Measurements from ENCODE around the gene SCFD2. TPM values are rescaled to one million over a fixed set of nuclear protein-coding genes. Genes with fewer than 3 reads are reported as not detected.

SCFD2 gene
- total and polyA plus RNA-seq, 2 donors (not counting 3 experiments of a cell fraction or from before 2014, with no cell fraction given) = 12.3 to 22.8 TPM

GRCh38 chr4:53121264-53121865 is 244.5 kb downstream of the SCFD2 start:
- no peaks in the 10 kb centered on the region for H3K4me1 ChIP-seq (ENCODE audit: control insufficient read depth, extremely low read depth, insufficient read depth, low read length)
- ChIA-PET CTCF (no interaction called here), POLR2A (no interaction called here)
- intact Hi-C loops (cut with micrococcal nuclease) = no loop called here
- FAIRE-seq (no peak), DNase-seq (ENCODE audit: low read depth, low spot score) (no peak)
- H3K9ac ChIP-seq (replicated peaks; ENCODE audit: extremely low read depth, insufficient read depth, low read length) = no peak overlapping the region
- H3K27ac ChIP-seq (ENCODE audit: insufficient read depth, low read depth, low read length) = no peak overlapping the region
- H2AFZ ChIP-seq (ENCODE audit: low read depth, low read length) = no peak overlapping the region
- no peaks in the 10 kb centered on the region for H4K20me1 ChIP-seq (replicated peaks; ENCODE audit: control insufficient read depth, extremely low read depth, insufficient read depth, low read length)
- no peaks in the 10 kb centered on the region for H3K27me3 ChIP-seq (ENCODE audit: control insufficient read depth in 2 of 2, insufficient read depth in 2 of 2, low read length in 2 of 2)
- no peaks in the 10 kb centered on the region for H3K9me1 ChIP-seq (replicated peaks; ENCODE audit: control insufficient read depth, extremely low read depth, insufficient read depth, low read length)
- TF ChIP-seq MAX (IDR thresholded peaks at IDR 0.05; ENCODE audit: insufficient read depth, insufficient read length) = no peak
- no peak for TF ChIP-seq MYC (IDR thresholded peaks at IDR 0.05; ENCODE audit: low read depth, low read length)
- TF ChIP-seq FOS (IDR thresholded peaks at IDR 0.05; ENCODE audit: borderline replicate concordance, insufficient read depth, low read length) = no peak
- no peak for TF ChIP-seq CTCF (IDR thresholded peaks at IDR 0.05; ENCODE audit: extremely low read depth in 1 of 2, insufficient read depth in 1 of 2, low read depth in 1 of 2, low read length in 2 of 2)
- no peak for TF ChIP-seq GATA2 (IDR thresholded peaks at IDR 0.05; ENCODE audit: insufficient read depth, insufficient read length, low read depth, low read length)
- no TSS peak for BruUV-seq (replicated peaks)
- H3K4me2 ChIP-seq (ENCODE audit: insufficient read depth, low read length) = no peak overlapping the region
- no peaks in the 10 kb centered on the region for H3K9me3 ChIP-seq (replicated peaks; ENCODE audit: control insufficient read depth, insufficient read depth, low read length)
- H3K4me3 ChIP-seq (replicated peaks in 1 of 3; ENCODE audit: insufficient read depth in 1 of 3, low read depth in 1 of 3, low read length in 3 of 3) = no peak overlapping the region
- no peaks in the 10 kb centered on the region for H3K36me3 ChIP-seq (ENCODE audit: control insufficient read depth in 2 of 2, extremely low read depth in 1 of 2, insufficient read depth in 2 of 2, low read length in 2 of 2)
- dilution Hi-C loops (cut with MboI; ENCODE audit: extremely low pct_ligation_motif_present, low sequenced_read_pairs) = no loop called here
- H3K79me2 ChIP-seq (ENCODE audit: control insufficient read depth, insufficient read depth, low read length) = no peaks in the 10 kb centered on the region

GRCh38 chr4:53120778-53121177 is 245.1 kb downstream of the SCFD2 start:
- DNase-seq (ENCODE audit: low read depth, low spot score) (no peak), FAIRE-seq (no peak)
- H3K27ac ChIP-seq (ENCODE audit: insufficient read depth, low read depth, low read length) = no peak overlapping the region
- ChIA-PET CTCF (no interaction called here), POLR2A (no interaction called here)
- BruUV-seq (replicated peaks) = no TSS peak
- no peak overlapping the region for H3K9ac ChIP-seq (replicated peaks; ENCODE audit: extremely low read depth, insufficient read depth, low read length)
- intact Hi-C loops (cut with micrococcal nuclease) = no loop called here
- H3K9me3 ChIP-seq (replicated peaks; ENCODE audit: control insufficient read depth, insufficient read depth, low read length) = no peaks in the 10 kb centered on the region
- no peaks in the 10 kb centered on the region for H4K20me1 ChIP-seq (replicated peaks; ENCODE audit: control insufficient read depth, extremely low read depth, insufficient read depth, low read length)
- no peaks in the 10 kb centered on the region for H3K27me3 ChIP-seq (ENCODE audit: control insufficient read depth in 2 of 2, insufficient read depth in 2 of 2, low read length in 2 of 2)
- no peaks in the 10 kb centered on the region for H3K79me2 ChIP-seq (ENCODE audit: control insufficient read depth, insufficient read depth, low read length)
- H3K4me2 ChIP-seq (ENCODE audit: insufficient read depth, low read length) = no peak overlapping the region
- dilution Hi-C loops (cut with MboI; ENCODE audit: extremely low pct_ligation_motif_present, low sequenced_read_pairs) = no loop called here
- H3K4me3 ChIP-seq (replicated peaks in 1 of 3; ENCODE audit: insufficient read depth in 1 of 3, low read depth in 1 of 3, low read length in 3 of 3) = no peak overlapping the region
- no peak overlapping the region for H2AFZ ChIP-seq (ENCODE audit: low read depth, low read length)
- no peak for TF ChIP-seq JUN (IDR thresholded peaks at IDR 0.05; ENCODE audit: borderline replicate concordance, insufficient read depth, insufficient read length, low read depth)
- no peak for TF ChIP-seq MAX (IDR thresholded peaks at IDR 0.05; ENCODE audit: insufficient read depth, insufficient read length)
- TF ChIP-seq CTCF (IDR thresholded peaks at IDR 0.05; ENCODE audit: extremely low read depth in 1 of 2, insufficient read depth in 1 of 2, low read depth in 1 of 2, low read length in 2 of 2) = no peak
- TF ChIP-seq GATA2 (IDR thresholded peaks at IDR 0.05; ENCODE audit: insufficient read depth, insufficient read length, low read depth, low read length) = no peak
- no peak for TF ChIP-seq EZH2 (IDR thresholded peaks at IDR 0.05; ENCODE audit: borderline replicate concordance, low read depth, low read length, severe bottlenecking)
- no peak for TF ChIP-seq FOS (IDR thresholded peaks at IDR 0.05; ENCODE audit: borderline replicate concordance, insufficient read depth, low read length)
- no peak for TF ChIP-seq MYC (IDR thresholded peaks at IDR 0.05; ENCODE audit: low read depth, low read length)
- TF ChIP-seq POLR2A (IDR thresholded peaks at IDR 0.05; ENCODE audit: low read depth, low read length) = no peak
- no peak for TF ChIP-seq POLR2AphosphoS5 (IDR thresholded peaks at IDR 0.05; ENCODE audit: insufficient read depth, low read depth, low read length)
- no peaks in the 10 kb centered on the region for H3K9me1 ChIP-seq (replicated peaks; ENCODE audit: control insufficient read depth, extremely low read depth, insufficient read depth, low read length)
- no peaks in the 10 kb centered on the region for H3K4me1 ChIP-seq (ENCODE audit: control insufficient read depth, extremely low read depth, insufficient read depth, low read length)
- H3K36me3 ChIP-seq (ENCODE audit: control insufficient read depth in 2 of 2, extremely low read depth in 1 of 2, insufficient read depth in 2 of 2, low read length in 2 of 2) = no peaks in the 10 kb centered on the region
